Putamen (tissue), 1 donor: Measurements from ENCODE around the gene C2orf76.

Experiments used
- DNase-seq: peaks from one replicate; pipeline ENCODE4 v3.0.0-alpha.2; 2016; ENCODE audit warnings: low spot score

Gene C2orf76

DNA sequence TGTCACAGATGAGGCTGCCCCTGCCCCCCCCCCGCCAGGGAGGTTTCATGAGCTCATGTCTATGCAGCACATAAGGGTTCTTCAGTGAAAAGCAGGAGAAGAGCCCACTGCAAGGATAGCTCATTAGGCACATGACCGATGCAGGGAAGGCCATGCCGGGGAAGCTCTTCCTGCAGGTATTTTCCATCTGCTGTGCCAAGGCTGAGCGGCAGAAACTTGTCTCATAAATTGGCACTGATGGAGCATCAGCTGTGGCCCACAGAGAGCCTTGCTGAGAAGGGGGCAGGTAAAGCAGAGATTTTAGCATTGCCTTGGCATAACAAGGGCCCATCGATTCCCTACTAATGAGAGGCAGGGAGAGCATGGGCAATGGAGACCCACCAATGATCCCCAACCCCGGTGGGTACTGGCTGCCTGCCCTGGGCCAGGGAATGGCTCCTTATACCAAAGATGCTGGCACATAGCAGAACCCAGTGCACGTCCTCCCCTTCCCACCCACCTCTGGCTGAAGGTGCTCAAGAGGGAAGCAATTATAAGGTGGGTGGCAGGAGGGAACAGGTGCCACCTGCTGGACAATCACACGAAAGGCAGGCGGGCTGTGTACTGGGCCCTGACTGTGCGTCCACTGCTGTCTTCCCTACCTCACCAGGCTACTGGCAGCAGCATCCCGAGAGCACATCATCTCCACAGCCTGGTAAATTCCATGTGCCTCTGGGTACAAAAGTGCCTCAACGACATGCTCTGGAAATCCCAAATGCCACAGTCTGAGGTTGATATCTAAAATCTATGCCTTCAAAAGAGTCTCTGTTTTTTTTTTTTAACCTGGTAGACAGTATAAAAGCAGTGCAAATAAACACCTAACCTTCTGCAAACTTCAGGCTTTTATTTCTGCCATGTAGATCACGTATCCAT, 101.6 kb downstream of the C2orf76 start:
- no peak for DNase-seq

- DNase-seq = peak; percentile 48
These were observed 103.0 kb downstream of the C2orf76 start for GRCh38 chr2:119263656-119264055.

DNA sequence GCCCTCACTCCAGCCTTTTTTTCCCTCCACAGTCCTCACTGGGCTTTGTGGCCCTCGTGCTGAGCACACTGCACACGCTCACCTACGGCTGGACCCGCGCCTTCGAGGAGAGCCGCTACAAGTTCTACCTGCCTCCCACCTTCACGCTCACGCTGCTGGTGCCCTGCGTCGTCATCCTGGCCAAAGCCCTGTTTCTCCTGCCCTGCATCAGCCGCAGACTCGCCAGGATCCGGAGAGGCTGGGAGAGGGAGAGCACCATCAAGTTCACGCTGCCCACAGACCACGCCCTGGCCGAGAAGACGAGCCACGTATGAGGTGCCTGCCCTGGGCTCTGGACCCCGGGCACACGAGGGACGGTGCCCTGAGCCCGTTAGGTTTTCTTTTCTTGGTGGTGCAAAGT, 103.6 kb downstream of the C2orf76 start:
- no peak for DNase-seq

GRCh38 chr2:119261493-119262225, 105.0 kb downstream of the C2orf76 start:
- DNase-seq = no peak

- no peak for DNase-seq
These were observed 105.8 kb downstream of the C2orf76 start for GRCh38 chr2:119260646-119261492.

- peak; percentile 42 for DNase-seq
These were observed 107.3 kb downstream of the C2orf76 start for GRCh38 chr2:119259296-119259860.

DNA sequence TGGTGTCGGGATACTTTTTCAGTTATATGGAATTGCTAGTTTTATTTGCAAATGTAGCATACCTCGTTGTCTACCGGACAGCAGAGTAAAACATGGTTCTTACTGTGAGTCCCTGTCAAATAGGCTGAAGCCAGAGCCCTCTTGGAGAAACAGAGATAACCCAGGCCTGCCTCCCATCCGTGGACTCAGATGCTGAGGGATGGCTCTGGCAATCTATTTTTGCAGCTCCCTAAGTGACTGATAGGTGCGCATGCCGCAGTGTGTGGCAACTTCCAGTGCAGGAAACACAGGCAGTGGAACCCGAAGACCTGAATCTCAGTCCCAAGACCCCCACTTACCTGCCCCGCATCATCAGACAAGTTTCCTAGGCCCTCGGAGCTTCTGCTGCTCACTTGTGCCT, 109.4 kb downstream of the C2orf76 start:
- no peak for DNase-seq

GRCh38 chr2:119256582-119256921, 110.1 kb downstream of the C2orf76 start:
- no peak for DNase-seq

- DNase-seq = no peak
These were observed 110.7 kb downstream of the C2orf76 start for GRCh38 chr2:119255760-119256581.

DNA sequence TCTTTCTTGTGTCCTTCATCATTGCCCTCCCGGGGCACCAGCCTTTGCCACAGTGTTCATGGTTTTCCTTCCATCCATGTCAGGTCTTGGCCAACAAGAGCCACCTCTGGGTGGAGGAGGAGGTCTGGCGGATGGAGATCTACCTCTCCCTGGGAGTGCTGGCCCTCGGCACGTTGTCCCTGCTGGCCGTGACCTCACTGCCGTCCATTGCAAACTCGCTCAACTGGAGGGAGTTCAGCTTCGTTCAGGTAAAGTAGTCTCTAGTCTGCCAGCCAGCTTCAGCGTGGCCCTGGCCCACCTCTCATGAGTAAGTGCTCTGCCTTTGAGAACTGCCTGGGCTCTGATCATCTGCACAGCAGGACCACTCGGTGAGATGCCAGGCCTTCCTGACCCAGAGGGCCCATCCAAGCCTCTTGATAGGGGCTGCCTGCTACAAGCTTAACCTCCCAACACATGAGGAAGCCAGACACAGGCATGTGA, 112.0 kb downstream of the C2orf76 start:
- no peak for DNase-seq

DNA sequence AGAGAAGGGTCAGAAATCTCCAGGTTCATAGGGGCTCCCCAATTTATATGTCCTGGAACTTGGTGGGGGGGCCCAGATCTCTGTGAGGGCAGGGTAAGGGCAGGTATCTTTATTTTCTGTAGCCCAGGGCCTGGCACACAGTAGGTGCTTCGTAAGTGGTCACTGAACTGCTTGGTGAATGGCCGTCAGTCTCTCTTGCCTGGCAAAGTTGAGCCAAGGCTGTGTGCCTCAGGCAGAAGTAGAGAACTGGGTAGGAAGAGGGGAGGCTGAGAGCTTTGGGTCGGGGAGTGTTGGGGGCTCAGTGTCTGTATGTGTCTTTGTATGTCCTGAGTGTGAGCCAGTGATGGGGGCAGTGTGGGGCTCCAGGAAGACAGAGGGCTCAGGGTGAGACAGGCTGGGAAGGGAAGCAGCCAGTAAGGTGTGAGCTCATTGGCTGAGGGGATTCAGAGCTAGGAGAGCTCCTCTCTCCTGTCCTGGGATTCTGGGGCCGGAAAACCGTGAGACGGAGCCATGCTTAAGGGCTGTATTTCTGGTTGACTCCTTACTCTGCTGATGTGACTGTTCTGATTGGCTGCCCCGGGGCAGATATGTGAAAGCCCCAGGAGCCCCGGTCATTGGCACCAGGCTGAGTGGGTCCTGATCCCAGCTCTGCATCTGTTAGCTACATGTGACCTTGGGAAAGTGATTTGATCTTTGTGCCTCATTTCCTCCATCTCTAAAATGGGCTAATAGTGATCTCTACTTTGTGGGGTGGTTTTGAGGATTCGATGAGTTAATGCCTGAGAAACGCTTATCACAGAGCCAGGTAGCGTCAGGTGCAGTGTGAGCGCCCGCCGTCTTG, 112.7 kb downstream of the C2orf76 start:
- DNase-seq = no peak

DNA sequence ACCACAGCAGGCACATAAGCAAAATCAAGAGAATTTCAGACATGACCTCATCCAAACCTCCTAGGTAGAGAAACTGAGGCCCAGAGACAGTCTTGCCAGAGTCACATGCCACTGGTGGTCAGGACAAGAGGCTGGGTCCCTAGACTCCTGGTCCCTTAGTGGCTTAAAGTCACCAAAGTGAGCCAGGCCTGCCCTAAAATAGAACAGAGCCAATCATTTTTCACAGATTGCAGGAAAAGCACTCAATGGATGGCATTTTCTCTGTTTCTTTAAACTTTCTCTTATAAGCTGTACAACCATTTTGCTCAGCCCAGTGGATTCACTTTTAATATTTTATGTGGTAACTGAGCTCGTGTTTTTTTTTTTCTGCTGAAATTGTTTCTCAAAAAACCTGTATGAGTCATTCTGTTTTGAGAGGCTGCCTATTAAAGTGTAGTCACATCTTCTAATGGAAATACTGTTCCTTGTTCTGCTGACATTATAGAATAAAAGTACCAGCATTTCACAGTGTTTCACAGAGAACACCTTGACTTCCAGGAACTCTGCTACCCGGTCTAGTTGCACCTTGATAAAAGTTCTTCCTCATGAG, 113.4 kb downstream of the C2orf76 start:
- DNase-seq = no peak
